Testis (tissue), 2 donors: Measurements from ENCODE around the gene LAMB4.

ENCODE experiments used
- POLR2A ChIP-seq: fragments of 450-650 bp; IDR thresholded peaks from one replicate; pipeline ENCODE4 v1.6.1; 2017; ENCODE audit warnings: antibody characterized with exemption, mild to moderate bottlenecking, moderate library complexity
- TF ChIP-seq, protein P1 (sequence below), 3 experiments: fragments of 450-650 bp in 2 of 3; fragments of 200-600 bp in 1 of 3; sonication (generic) in 1 of 3; IDR thresholded peaks; one replicate each; pipeline ENCODE4 v1.5.1; 2016 to 2019; ENCODE audit warnings: antibody characterized with exemption in 3 of 3, mild to moderate bottlenecking in 2 of 3, moderate library complexity in 1 of 3

DNA sequence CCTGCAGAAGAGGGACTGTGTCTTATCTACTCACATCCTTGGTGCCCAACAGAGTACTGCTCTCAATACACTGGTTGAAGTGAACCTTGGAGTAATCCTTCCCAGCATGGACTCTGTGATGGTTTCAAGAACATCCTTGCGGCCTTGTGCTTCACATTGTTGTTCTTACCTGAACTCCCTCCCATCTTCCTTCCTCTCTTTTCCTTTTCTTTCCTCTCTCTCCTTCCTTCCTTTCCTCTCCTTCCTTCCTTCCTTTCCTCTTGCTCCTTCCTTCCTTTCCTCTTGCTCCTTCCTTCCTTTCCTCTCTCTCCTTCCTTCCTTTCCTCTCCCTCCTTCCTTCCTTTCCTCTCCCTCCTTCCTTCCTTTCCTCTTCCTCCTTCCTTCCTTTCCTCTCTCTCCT, 153.5 kb downstream of the LAMB4 start:
- TF ChIP-seq, protein P1, sequence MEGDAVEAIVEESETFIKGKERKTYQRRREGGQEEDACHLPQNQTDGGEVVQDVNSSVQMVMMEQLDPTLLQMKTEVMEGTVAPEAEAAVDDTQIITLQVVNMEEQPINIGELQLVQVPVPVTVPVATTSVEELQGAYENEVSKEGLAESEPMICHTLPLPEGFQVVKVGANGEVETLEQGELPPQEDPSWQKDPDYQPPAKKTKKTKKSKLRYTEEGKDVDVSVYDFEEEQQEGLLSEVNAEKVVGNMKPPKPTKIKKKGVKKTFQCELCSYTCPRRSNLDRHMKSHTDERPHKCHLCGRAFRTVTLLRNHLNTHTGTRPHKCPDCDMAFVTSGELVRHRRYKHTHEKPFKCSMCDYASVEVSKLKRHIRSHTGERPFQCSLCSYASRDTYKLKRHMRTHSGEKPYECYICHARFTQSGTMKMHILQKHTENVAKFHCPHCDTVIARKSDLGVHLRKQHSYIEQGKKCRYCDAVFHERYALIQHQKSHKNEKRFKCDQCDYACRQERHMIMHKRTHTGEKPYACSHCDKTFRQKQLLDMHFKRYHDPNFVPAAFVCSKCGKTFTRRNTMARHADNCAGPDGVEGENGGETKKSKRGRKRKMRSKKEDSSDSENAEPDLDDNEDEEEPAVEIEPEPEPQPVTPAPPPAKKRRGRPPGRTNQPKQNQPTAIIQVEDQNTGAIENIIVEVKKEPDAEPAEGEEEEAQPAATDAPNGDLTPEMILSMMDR (IDR thresholded peaks at IDR 0.05) = no peak
- no peak for TF ChIP-seq POLR2A
